Progenitor cell of endocrine pancreas (in vitro differentiated cells): Measurements from ENCODE around the gene SUGCT. TPM values are rescaled to one million over a fixed set of nuclear protein-coding genes. Genes with fewer than 3 reads are reported as not detected.

ENCODE experiments used
- DNase-seq: peaks from one replicate; pipeline ENCODE4 v3.0.0; 2021; ENCODE audit warnings: low spot score; ENCODE audit not compliant: unreplicated experiment
- H3K27ac Mint-ChIP-seq: 2 replicates; pipeline ENCODE4 v1.8.0; 2021; ENCODE audit warnings: mild to moderate bottlenecking, moderate library complexity, mixed read lengths
- H3K27me3 Mint-ChIP-seq: 2 replicates; pipeline ENCODE4 v1.8.0; 2021; ENCODE audit warnings: mixed read lengths
- H3K36me3 Mint-ChIP-seq: 2 replicates; pipeline ENCODE4 v1.8.0; 2022; ENCODE audit warnings: mixed read lengths; ENCODE audit not compliant: insufficient read depth
- H3K4me1 Mint-ChIP-seq: 2 replicates; pipeline ENCODE4 v1.8.0; 2021; ENCODE audit warnings: low read depth, mixed read lengths
- H3K4me3 Mint-ChIP-seq: 2 replicates; pipeline ENCODE4 v1.8.0; 2021; ENCODE audit warnings: low read depth, mild to moderate bottlenecking, moderate library complexity, mixed read lengths
- H3K9me3 Mint-ChIP-seq: 2 replicates; pipeline ENCODE4 v1.8.0; 2021; ENCODE audit warnings: low read depth, mixed read lengths
- CTCF ChIP-seq: fragments of 200-600 bp; sonication (generic); IDR thresholded peaks from one replicate; pipeline ENCODE4 v1.5.0; 2021; ENCODE audit warnings: antibody characterized with exemption, mild to moderate bottlenecking; ENCODE audit not compliant: unreplicated experiment
- total RNA-seq: library from RNA; stranded (reverse); gene quantifications from 2 replicates; pipeline ENCODE4 v1.2.1, GENCODE V29; 2021

SUGCT gene
- total RNA-seq, 1 donor from 2014 or later = 6.2 TPM

- Mint-ChIP-seq H3K9me3 (peaks cover 5% of the 10 kb centered on the region), H3K4me3 (no peak overlapping the region), H3K4me1 (no peaks in the 10 kb centered on the region), H3K36me3 (no peaks in the 10 kb centered on the region), H3K27ac (no peak overlapping the region), H3K27me3 (no peaks in the 10 kb centered on the region)
- no peak for TF ChIP-seq CTCF
- DNase-seq = no peak
Measured at GRCh38 chr7:40899636-40900507, 765.1 kb downstream of the SUGCT start.

- no peak overlapping the region for H3K4me3 Mint-ChIP-seq
- DNase-seq = no peak
- no peak overlapping the region for H3K27ac Mint-ChIP-seq
- TF ChIP-seq CTCF = no peak
- H3K27me3 Mint-ChIP-seq = no peaks in the 10 kb centered on the region
- H3K9me3 Mint-ChIP-seq = no peaks in the 10 kb centered on the region
- no peaks in the 10 kb centered on the region for H3K4me1 Mint-ChIP-seq
- H3K36me3 Mint-ChIP-seq = no peaks in the 10 kb centered on the region
Measured at GRCh38 chr7:40903872-40904271, 769.1 kb downstream of the SUGCT start.

GRCh38 chr7:40907286-40907685, 772.5 kb downstream of the SUGCT start:
- H3K27me3 Mint-ChIP-seq = no peaks in the 10 kb centered on the region
- no peaks in the 10 kb centered on the region for H3K36me3 Mint-ChIP-seq
- TF ChIP-seq CTCF = no peak

GRCh38 chr7:40909346-40909980, 774.7 kb downstream of the SUGCT start:
- DNase-seq = no peak
- Mint-ChIP-seq H3K9me3 (no peaks in the 10 kb centered on the region), H3K4me1 (no peaks in the 10 kb centered on the region), H3K27me3 (no peaks in the 10 kb centered on the region), H3K4me3 (no peak overlapping the region), H3K36me3 (no peaks in the 10 kb centered on the region), H3K27ac (no peak overlapping the region)
- TF ChIP-seq CTCF = no peak

More at GRCh38 chr7:40907286-40907685, 772.5 kb downstream of the SUGCT start:
- Mint-ChIP-seq H3K4me3 (no peak overlapping the region), H3K27ac (no peak overlapping the region), H3K9me3 (no peaks in the 10 kb centered on the region), H3K4me1 (no peaks in the 10 kb centered on the region)
- no peak for DNase-seq

Other genes starting within 250 kb of the SUGCT start
- gene CDK13, start 184.7 kb upstream of the SUGCT start, total RNA-seq = 74.3 and 75.5 TPM in 2 replicates
- 36.0 and 38.0 TPM in 2 replicates for gene MPLKIP, start 383 bp upstream of the SUGCT start, total RNA-seq